ENCODE measurements around the gene OSCP1.

OSCP1 gene

DNA sequence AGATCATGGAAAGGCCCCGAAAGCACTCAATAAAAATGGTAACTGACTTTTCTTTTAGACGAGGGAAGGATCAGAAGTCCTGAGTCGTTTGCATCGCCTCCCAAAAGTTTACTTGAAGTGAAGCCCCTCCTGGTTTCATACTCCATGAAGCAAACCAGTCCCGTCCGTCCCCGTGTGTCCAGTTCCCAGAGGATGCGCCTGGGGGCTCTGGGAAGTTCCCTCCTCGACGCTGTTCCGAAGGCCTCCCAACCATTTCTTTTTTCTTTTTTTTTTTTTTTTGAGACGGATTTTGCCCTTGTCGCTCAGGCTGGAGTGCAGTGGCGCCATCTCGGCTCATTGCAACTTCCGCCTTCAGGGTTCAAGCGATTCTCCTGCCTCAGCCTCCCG lies 661 bp upstream of the OSCP1 start:
- Histone ChIP-seq H3K27me3 (ENCODE audit: insufficient read depth, low read length) (no peaks in the 10 kb centered on the region), H3K4me1 (ENCODE audit: insufficient read depth, low read length) (peaks cover 12% of the 10 kb centered on the region), H2AFZ (ENCODE audit: low read depth, low read length) (peak overlapping the region; percentile 92), H3K9me3 (ENCODE audit: low read length) (no peaks in the 10 kb centered on the region), H3K36me3 (ENCODE audit: insufficient read depth, low read length) (peaks cover 17% of the 10 kb centered on the region), H3K4me3 (ENCODE audit: low read length) (peak overlapping the region; percentile 76)

DNA sequence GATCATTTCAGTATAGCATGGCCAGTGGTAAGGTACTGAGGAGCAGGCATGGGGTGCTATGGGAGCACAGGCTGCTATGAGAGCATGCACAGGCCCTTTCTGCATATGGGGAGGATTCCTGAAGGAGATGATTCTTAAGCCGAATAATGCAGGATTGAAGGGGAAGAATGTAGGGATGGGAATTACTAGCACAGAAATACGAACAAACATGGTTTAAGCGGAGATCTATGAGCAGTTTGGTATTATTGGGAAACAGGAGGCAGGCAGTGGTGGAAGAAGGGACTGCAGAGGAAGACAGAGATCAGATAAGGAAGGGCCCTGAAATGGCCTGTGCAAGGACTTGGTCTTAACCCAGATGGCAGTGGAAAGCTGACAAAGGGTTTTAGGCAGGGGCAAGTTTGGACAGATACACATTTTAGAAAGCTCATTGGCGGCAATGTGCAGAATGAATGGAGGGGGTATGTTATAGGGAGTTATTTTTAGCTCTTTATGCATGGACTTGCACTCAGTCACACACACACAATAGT lies 1.7 kb downstream of the OSCP1 start:
- H2AFZ ChIP-seq (ENCODE audit: low read depth, low read length) = no peak overlapping the region
- H3K36me3 ChIP-seq (ENCODE audit: insufficient read depth, low read length) = no peaks in the 10 kb centered on the region
- H3K4me3 ChIP-seq (ENCODE audit: low read length) = no peak overlapping the region
- no peaks in the 10 kb centered on the region for H3K9me3 ChIP-seq (ENCODE audit: low read length)
- peaks cover 22% of the 10 kb centered on the region for H3K4me1 ChIP-seq (ENCODE audit: insufficient read depth, low read length)
- no peaks in the 10 kb centered on the region for H3K27me3 ChIP-seq (ENCODE audit: insufficient read depth, low read length)

DNA sequence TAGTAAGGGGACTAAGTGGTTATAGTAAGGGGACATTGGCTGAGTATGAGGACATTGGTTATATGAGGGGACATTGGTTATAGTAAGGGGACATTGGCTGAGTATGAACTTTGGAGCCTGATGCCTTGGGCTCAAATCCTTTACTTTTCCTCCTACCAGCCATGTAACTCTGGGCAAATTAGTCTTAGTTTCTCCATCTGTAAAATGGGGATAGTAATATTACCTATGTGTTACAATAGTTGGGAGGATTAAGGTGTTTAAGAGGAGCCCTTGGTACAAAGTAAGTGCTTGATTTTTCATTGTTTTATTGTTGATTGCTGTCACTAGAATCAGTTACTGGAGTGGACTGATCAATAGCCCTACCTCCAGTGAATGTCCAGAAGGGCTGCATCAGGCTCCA lies 2.8 kb downstream of the OSCP1 start:
- Histone ChIP-seq H3K9me3 (ENCODE audit: low read length) (no peaks in the 10 kb centered on the region), H3K27me3 (ENCODE audit: insufficient read depth, low read length) (no peaks in the 10 kb centered on the region), H3K36me3 (ENCODE audit: insufficient read depth, low read length) (no peaks in the 10 kb centered on the region), H3K4me1 (ENCODE audit: insufficient read depth, low read length) (peaks cover 22% of the 10 kb centered on the region), H3K4me3 (ENCODE audit: low read length) (no peak overlapping the region), H2AFZ (ENCODE audit: low read depth, low read length) (no peak overlapping the region)

DNA sequence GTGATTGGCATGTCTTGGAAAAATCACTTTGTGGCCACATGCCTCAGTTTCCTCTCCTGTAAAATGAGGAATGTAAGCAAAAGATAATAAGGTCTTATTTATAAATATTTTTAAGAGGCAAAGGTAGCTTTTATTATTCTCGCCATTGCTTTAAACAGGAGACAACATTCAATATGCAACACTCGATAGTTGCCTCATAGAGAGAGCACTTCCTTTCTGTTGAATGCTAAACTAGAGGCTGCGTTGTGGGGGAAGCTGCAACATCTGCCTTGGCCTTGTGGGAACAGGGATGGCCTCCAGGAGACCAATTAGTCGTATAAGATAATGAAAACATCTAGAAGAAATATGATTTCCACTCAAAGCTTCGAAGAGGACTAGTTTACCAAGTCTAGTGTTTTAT lies 3.5 kb downstream of the OSCP1 start:
- H3K27me3 ChIP-seq (ENCODE audit: insufficient read depth, low read length) = no peaks in the 10 kb centered on the region
- no peak overlapping the region for H3K4me3 ChIP-seq (ENCODE audit: low read length)
- peaks cover 22% of the 10 kb centered on the region for H3K4me1 ChIP-seq (ENCODE audit: insufficient read depth, low read length)
- H3K9me3 ChIP-seq (ENCODE audit: low read length) = no peaks in the 10 kb centered on the region
- H3K36me3 ChIP-seq (ENCODE audit: insufficient read depth, low read length) = no peaks in the 10 kb centered on the region
- no peak overlapping the region for H2AFZ ChIP-seq (ENCODE audit: low read depth, low read length)

DNA sequence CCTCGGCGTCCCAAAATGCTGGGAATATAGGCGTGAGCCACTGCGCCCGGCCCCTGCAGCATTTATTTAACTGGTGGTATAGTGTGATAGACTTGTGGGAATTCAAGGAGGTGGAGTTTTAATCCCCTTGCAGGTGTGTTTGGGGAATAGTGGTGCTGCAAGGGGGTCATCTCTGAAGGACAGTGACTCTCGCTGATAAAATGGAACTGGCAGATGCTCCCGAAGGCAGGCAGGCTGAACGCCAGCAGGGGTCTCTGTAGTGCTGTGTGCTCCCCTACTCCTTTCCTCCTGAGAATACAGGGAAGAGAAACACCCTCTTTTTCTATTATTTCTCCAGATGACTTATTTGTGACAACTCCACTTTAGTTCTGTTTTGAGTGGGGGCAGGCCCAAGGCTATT lies 4.0 kb downstream of the OSCP1 start:
- Histone ChIP-seq H3K9me3 (ENCODE audit: low read length) (no peaks in the 10 kb centered on the region), H3K4me3 (ENCODE audit: low read length) (no peak overlapping the region)

DNA sequence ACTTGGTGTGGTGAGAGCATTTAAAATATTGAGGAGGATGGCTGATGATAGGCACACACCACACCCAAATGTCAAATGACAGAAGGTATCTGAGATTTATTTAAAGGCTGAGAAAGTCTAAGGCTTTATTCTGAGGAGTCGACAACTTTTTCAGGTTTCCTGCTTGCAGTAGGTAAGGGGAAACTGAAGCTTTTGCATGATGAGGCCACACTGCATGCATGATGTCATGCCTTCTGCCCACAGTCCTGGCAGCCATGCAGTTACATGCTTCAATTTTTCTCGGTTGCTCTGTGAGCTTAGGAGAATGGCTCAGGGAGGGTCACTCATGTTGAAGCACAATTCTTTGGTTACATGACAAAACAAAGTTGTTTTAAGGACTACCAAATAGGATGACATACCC lies 7.0 kb downstream of the OSCP1 start:
- Histone ChIP-seq H3K4me1 (ENCODE audit: insufficient read depth, low read length) (peaks cover 13% of the 10 kb centered on the region), H3K4me3 (ENCODE audit: low read length) (no peak overlapping the region), H3K27me3 (ENCODE audit: insufficient read depth, low read length) (no peaks in the 10 kb centered on the region), H2AFZ (ENCODE audit: low read depth, low read length) (no peak overlapping the region), H3K36me3 (ENCODE audit: insufficient read depth, low read length) (peaks cover 3% of the 10 kb centered on the region), H3K9me3 (ENCODE audit: low read length) (no peaks in the 10 kb centered on the region)

More for the DNA sequence above, 4.0 kb downstream of the OSCP1 start:
- Histone ChIP-seq H3K4me1 (ENCODE audit: insufficient read depth, low read length) (peaks cover 22% of the 10 kb centered on the region), H3K36me3 (ENCODE audit: insufficient read depth, low read length) (no peaks in the 10 kb centered on the region), H3K27me3 (ENCODE audit: insufficient read depth, low read length) (no peaks in the 10 kb centered on the region), H2AFZ (ENCODE audit: low read depth, low read length) (no peak overlapping the region)

DNA sequence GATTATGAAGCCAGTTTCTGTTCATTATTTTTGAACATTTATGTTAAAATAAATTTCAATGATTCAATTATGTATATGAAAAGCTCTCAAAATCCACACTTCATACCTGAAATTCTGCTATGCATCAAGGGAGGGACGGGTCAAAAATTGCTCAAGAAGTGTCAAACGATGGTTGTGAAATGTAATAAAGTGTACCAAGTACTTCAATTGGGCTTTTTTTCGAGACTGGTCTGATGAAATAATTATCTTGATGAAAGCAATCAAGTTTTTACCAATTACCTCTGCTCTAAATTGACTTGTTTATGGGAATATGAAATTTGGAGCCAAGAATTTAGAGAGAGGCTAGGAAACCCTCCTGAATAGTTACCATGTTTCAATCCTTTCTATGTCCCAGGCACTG lies 7.9 kb downstream of the OSCP1 start:
- Histone ChIP-seq H2AFZ (ENCODE audit: low read depth, low read length) (no peak overlapping the region), H3K4me1 (ENCODE audit: insufficient read depth, low read length) (peaks cover 13% of the 10 kb centered on the region), H3K9me3 (ENCODE audit: low read length) (no peaks in the 10 kb centered on the region), H3K36me3 (ENCODE audit: insufficient read depth, low read length) (peaks cover 9% of the 10 kb centered on the region), H3K27me3 (ENCODE audit: insufficient read depth, low read length) (no peaks in the 10 kb centered on the region), H3K4me3 (ENCODE audit: low read length) (no peak overlapping the region)

DNA sequence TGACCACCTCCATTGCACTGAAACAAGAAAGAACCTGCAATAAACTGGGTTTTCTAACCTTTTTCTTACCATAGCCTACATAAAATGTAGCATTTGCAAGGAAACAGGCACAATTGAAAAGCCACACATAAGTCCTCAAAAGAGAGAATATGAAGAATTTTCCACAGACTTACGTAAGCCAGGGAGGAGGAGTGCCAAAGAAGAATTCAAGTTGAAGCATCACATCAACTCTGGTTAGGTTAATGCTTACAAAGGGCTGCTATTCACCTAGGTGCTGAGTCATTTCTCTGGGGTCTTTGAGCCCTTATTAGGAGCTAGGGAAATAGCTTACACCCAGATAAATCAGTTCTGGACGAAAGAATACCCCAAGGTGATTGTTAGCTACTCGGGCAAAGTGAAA lies 9.6 kb downstream of the OSCP1 start:
- Histone ChIP-seq H3K4me1 (ENCODE audit: insufficient read depth, low read length) (peaks cover 13% of the 10 kb centered on the region), H3K27me3 (ENCODE audit: insufficient read depth, low read length) (no peaks in the 10 kb centered on the region), H2AFZ (ENCODE audit: low read depth, low read length) (no peak overlapping the region), H3K36me3 (ENCODE audit: insufficient read depth, low read length) (peaks cover 16% of the 10 kb centered on the region), H3K4me3 (ENCODE audit: low read length) (no peak overlapping the region), H3K9me3 (ENCODE audit: low read length) (no peaks in the 10 kb centered on the region)

DNA sequence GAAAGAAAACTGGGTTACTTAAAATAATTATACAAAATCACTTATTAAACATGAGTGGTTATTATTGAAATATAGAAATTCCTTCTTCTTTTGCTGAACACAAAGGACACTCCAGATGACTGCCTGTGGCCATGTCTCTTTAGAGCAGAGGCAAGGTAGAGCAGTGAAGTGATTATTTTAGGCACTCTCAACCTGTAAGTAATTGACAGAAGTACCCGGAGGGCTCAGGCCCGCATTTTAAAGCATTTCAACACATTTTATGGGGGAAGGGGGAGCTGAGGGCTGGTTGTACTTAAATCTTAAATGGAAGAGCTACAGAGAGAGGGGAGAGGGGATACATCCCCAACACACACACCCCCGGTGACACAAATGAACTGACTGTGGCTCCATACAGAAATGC lies 10.2 kb downstream of the OSCP1 start:
- H2AFZ ChIP-seq (ENCODE audit: low read depth, low read length) = no peak overlapping the region
- peaks cover 13% of the 10 kb centered on the region for H3K4me1 ChIP-seq (ENCODE audit: insufficient read depth, low read length)
- no peak overlapping the region for H3K4me3 ChIP-seq (ENCODE audit: low read length)
- H3K9me3 ChIP-seq (ENCODE audit: low read length) = no peaks in the 10 kb centered on the region
- H3K36me3 ChIP-seq (ENCODE audit: insufficient read depth, low read length) = peaks cover 16% of the 10 kb centered on the region
- no peaks in the 10 kb centered on the region for H3K27me3 ChIP-seq (ENCODE audit: insufficient read depth, low read length)

DNA sequence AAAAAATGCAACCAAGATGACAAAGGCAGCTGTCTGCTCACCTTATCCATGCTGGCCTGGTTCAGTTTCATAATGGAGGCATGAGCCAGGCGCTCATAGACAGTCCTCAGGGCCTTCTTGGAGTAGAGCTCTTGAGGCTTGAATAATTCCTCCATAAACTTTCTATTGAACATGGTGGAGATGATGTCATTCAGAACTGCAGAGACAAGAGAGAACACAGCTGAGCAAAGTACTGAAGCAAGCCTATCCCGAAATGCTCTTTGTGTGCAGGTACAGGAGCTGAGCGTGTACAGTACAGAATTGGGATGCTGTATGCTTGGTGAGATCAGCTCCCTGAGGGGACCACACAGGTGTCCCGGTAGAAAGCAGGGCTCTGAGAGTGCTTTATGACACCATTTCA lies 11.5 kb downstream of the OSCP1 start:
- H2AFZ ChIP-seq (ENCODE audit: low read depth, low read length) = no peak overlapping the region
- H3K9me3 ChIP-seq (ENCODE audit: low read length) = no peaks in the 10 kb centered on the region
- peaks cover 16% of the 10 kb centered on the region for H3K36me3 ChIP-seq (ENCODE audit: insufficient read depth, low read length)
- H3K27me3 ChIP-seq (ENCODE audit: insufficient read depth, low read length) = no peaks in the 10 kb centered on the region
- no peak overlapping the region for H3K4me3 ChIP-seq (ENCODE audit: low read length)
- H3K4me1 ChIP-seq (ENCODE audit: insufficient read depth, low read length) = peaks cover 4% of the 10 kb centered on the region

DNA sequence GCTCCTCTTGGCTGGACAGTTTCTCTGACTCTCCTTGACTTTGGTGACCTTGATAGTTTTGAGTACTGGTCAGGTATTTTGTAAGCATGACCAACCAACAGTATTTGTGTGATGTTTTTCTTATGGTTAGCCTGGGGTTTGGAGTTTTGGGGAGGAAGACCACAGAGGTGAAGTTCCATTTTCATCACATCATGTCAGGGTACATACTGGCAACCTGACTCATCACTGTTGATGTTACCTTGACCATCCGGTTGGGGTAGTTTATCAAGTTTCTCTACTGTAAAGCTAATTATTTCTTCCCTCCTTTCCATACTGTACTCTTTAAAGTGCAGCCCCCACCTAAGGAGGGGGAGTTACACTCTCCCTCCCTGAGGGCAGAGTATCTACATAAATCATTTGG lies 13.4 kb downstream of the OSCP1 start:
- no peaks in the 10 kb centered on the region for H3K27me3 ChIP-seq (ENCODE audit: insufficient read depth, low read length)
- peaks cover 27% of the 10 kb centered on the region for H3K36me3 ChIP-seq (ENCODE audit: insufficient read depth, low read length)
- peaks cover 4% of the 10 kb centered on the region for H3K4me1 ChIP-seq (ENCODE audit: insufficient read depth, low read length)
- no peak overlapping the region for H3K4me3 ChIP-seq (ENCODE audit: low read length)
- no peaks in the 10 kb centered on the region for H3K9me3 ChIP-seq (ENCODE audit: low read length)
- no peak overlapping the region for H2AFZ ChIP-seq (ENCODE audit: low read depth, low read length)

DNA sequence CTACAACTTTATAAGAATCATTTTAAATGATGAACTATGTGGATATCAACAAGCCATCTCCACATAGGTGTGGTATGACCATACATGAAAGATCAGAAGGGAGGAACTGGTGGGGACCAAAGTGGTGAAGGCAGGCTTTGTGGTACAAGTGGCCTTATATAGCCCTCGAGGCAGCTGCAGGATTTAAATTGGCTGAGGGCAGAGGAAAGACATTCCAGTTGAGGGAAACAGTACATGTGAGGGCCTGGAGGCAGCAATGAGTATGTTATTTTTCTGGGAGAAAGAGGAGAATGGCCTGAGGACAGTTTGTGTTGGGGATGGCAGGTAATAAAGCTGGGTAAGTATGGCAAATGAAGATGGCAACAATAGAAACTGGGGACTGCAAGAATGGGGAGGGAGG lies 17.1 kb downstream of the OSCP1 start:
- Histone ChIP-seq H3K4me3 (ENCODE audit: low read length) (no peak overlapping the region), H3K36me3 (ENCODE audit: insufficient read depth, low read length) (peaks cover 41% of the 10 kb centered on the region), H2AFZ (ENCODE audit: low read depth, low read length) (no peak overlapping the region), H3K4me1 (ENCODE audit: insufficient read depth, low read length) (no peaks in the 10 kb centered on the region), H3K27me3 (ENCODE audit: insufficient read depth, low read length) (no peaks in the 10 kb centered on the region), H3K9me3 (ENCODE audit: low read length) (no peaks in the 10 kb centered on the region)

DNA sequence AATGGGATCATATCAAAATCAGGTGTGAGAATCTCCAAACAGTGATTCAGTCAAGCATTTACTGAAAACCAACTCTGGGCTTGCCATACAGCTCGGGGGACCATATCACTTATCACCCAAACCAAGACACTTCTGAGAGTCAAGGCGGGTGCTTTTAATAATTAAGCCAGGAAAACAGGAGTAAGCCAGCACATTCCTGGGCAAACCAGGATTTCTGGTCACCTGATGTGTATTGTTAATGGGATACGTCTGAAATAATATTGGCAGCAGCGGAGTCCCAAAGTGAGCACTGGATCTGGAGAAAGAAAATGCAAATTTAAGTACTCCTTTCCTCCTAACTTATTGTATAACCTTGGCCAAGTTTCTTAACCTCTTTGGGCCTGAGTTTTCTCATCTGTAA lies 17.6 kb downstream of the OSCP1 start:
- H3K9me3 ChIP-seq (ENCODE audit: low read length) = no peaks in the 10 kb centered on the region
- H3K36me3 ChIP-seq (ENCODE audit: insufficient read depth, low read length) = peaks cover 39% of the 10 kb centered on the region
- H3K4me3 ChIP-seq (ENCODE audit: low read length) = no peak overlapping the region
- H3K27me3 ChIP-seq (ENCODE audit: insufficient read depth, low read length) = no peaks in the 10 kb centered on the region
- no peaks in the 10 kb centered on the region for H3K4me1 ChIP-seq (ENCODE audit: insufficient read depth, low read length)
- no peak overlapping the region for H2AFZ ChIP-seq (ENCODE audit: low read depth, low read length)

DNA sequence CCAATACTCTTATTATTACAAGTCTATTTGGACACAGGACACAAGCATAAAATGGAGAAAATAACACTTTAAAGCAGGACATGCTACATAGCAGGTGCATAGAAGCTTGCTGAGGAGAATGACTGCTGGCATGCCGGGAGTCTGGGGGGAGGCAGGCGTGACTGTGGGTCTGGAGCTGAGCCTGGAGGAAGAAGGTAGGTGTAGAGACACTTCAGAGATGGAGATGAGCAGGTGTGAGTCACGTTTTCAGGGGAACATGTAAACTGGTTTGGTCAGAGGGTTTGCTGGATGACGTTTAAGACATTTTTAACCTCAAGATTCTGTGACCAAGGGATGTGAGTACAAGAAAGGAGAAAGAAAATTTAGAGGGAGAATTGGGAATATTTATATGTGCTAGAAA lies 24.5 kb downstream of the OSCP1 start:
- Histone ChIP-seq H2AFZ (ENCODE audit: low read depth, low read length) (no peak overlapping the region), H3K36me3 (ENCODE audit: insufficient read depth, low read length) (peaks cover 22% of the 10 kb centered on the region), H3K27me3 (ENCODE audit: insufficient read depth, low read length) (no peaks in the 10 kb centered on the region), H3K9me3 (ENCODE audit: low read length) (no peaks in the 10 kb centered on the region), H3K4me3 (ENCODE audit: low read length) (no peak overlapping the region), H3K4me1 (ENCODE audit: insufficient read depth, low read length) (no peaks in the 10 kb centered on the region)

Data from neuron (in vitro differentiated cells).